ENCODE results near the gene CCNQ.

GRCh38 chrX:153611298-153612095 is 12.6 kb upstream of the CCNQ start:
- no peak for TF ChIP-seq EZH2 (IDR thresholded peaks at IDR 0.05; ENCODE audit: low read length)
- TF ChIP-seq CTCF (optimal IDR thresholded peaks at IDR 0.05 in 1 of 3, IDR thresholded peaks at IDR 0.05 in 1 of 3, conservative IDR thresholded peaks at IDR 0.05 in 1 of 3; ENCODE audit: extremely low read depth in 1 of 3, insufficient read depth in 2 of 3, low read length in 3 of 3): no peak
